Memory B cell (primary cell): ENCODE data around the gene LMO7.
A peak's percentile ranks its signal among the peaks of the same experiment; 100 is the strongest.

Experiments used
- ATAC-seq: fragments of 150-1000 bp; cut with Tn5 transposase; 2 replicates; pipeline ENCODE4 v1.10.0; 2021; ENCODE audit warnings: low read depth, mild to moderate bottlenecking, moderate library complexity
- DNase-seq, 2 donors: peaks; one replicate each; pipeline ENCODE4 v3.0.0; 2022; ENCODE audit warnings: low spot score in 2 of 2
- H3K27ac Mint-ChIP-seq: one replicate; pipeline ENCODE4 v1.8.0; 2022; ENCODE audit warnings: mild to moderate bottlenecking, moderate library complexity, mixed read lengths
- H3K27me3 Mint-ChIP-seq: one replicate; pipeline ENCODE4 v1.8.0; 2022; ENCODE audit warnings: mixed read lengths
- H3K36me3 Mint-ChIP-seq: one replicate; pipeline ENCODE4 v1.8.0; 2022; ENCODE audit warnings: mild to moderate bottlenecking, mixed read lengths
- H3K4me1 Mint-ChIP-seq: one replicate; pipeline ENCODE4 v1.8.0; 2022; ENCODE audit warnings: mixed read lengths
- H3K4me3 Mint-ChIP-seq: one replicate; pipeline ENCODE4 v1.8.0; 2022; ENCODE audit warnings: mild to moderate bottlenecking, moderate library complexity, mixed read lengths
- H3K9me3 Mint-ChIP-seq: one replicate; pipeline ENCODE4 v1.8.0; 2022; ENCODE audit warnings: mixed read lengths

Gene LMO7

GRCh38 chr13:75864718-75865117 lies 228.6 kb downstream of the LMO7 start:
- no peak for ATAC-seq
- Mint-ChIP-seq H3K27ac (no peak overlapping the region), H3K9me3 (no peaks in the 10 kb centered on the region), H3K36me3 (no peaks in the 10 kb centered on the region), H3K4me3 (no peak overlapping the region), H3K4me1 (no peaks in the 10 kb centered on the region), H3K27me3 (peaks cover 7% of the 10 kb centered on the region)
- DNase-seq: no peak

- DNase-seq: no peak
- no peak for ATAC-seq
- no peak overlapping the region for H3K4me3 Mint-ChIP-seq
- no peaks in the 10 kb centered on the region for H3K36me3 Mint-ChIP-seq
- H3K4me1 Mint-ChIP-seq: no peaks in the 10 kb centered on the region
- H3K27me3 Mint-ChIP-seq: peaks cover 13% of the 10 kb centered on the region
- no peak overlapping the region for H3K27ac Mint-ChIP-seq
- no peaks in the 10 kb centered on the region for H3K9me3 Mint-ChIP-seq
Observed at GRCh38 chr13:75867379-75868117, 231.4 kb downstream of the LMO7 start.

- H3K27me3 Mint-ChIP-seq: peaks cover 15% of the 10 kb centered on the region
- no peaks in the 10 kb centered on the region for H3K9me3 Mint-ChIP-seq
- H3K4me1 Mint-ChIP-seq: no peaks in the 10 kb centered on the region
- H3K36me3 Mint-ChIP-seq: no peaks in the 10 kb centered on the region
- no peak overlapping the region for H3K4me3 Mint-ChIP-seq
- no peak overlapping the region for H3K27ac Mint-ChIP-seq
- DNase-seq (no peak), ATAC-seq (no peak)
Observed at GRCh38 chr13:75869981-75870380, 233.9 kb downstream of the LMO7 start.

- DNase-seq (peak in 1 of 2 donors; percentile 10), ATAC-seq (no peak)
- H3K4me3 Mint-ChIP-seq: peak overlapping the region; percentile 44
- no peaks in the 10 kb centered on the region for H3K36me3 Mint-ChIP-seq
- H3K4me1 Mint-ChIP-seq: no peaks in the 10 kb centered on the region
- H3K27ac Mint-ChIP-seq: no peak overlapping the region
- H3K27me3 Mint-ChIP-seq: peaks cover 15% of the 10 kb centered on the region
- no peaks in the 10 kb centered on the region for H3K9me3 Mint-ChIP-seq
Observed at GRCh38 chr13:75870397-75870903, 234.3 kb downstream of the LMO7 start.

- H3K4me1 Mint-ChIP-seq: no peaks in the 10 kb centered on the region
- DNase-seq (no peak), ATAC-seq (no peak)
- H3K4me3 Mint-ChIP-seq: no peak overlapping the region
- H3K9me3 Mint-ChIP-seq: no peaks in the 10 kb centered on the region
- H3K27me3 Mint-ChIP-seq: peaks cover 15% of the 10 kb centered on the region
- H3K36me3 Mint-ChIP-seq: no peaks in the 10 kb centered on the region
- no peak overlapping the region for H3K27ac Mint-ChIP-seq
Observed at GRCh38 chr13:75871059-75871458, 234.9 kb downstream of the LMO7 start.

GRCh38 chr13:75872980-75873379 lies 236.8 kb downstream of the LMO7 start:
- no peaks in the 10 kb centered on the region for H3K36me3 Mint-ChIP-seq
- H3K9me3 Mint-ChIP-seq: no peaks in the 10 kb centered on the region
- H3K4me1 Mint-ChIP-seq: peaks cover 3% of the 10 kb centered on the region
- DNase-seq (no peak), ATAC-seq (no peak)
- H3K4me3 Mint-ChIP-seq: no peak overlapping the region
- H3K27me3 Mint-ChIP-seq: peaks cover 13% of the 10 kb centered on the region
- no peak overlapping the region for H3K27ac Mint-ChIP-seq

GRCh38 chr13:75873494-75873893 lies 237.4 kb downstream of the LMO7 start:
- DNase-seq (no peak), ATAC-seq (no peak)
- Mint-ChIP-seq H3K36me3 (no peaks in the 10 kb centered on the region), H3K4me3 (no peak overlapping the region), H3K9me3 (no peaks in the 10 kb centered on the region), H3K27me3 (peaks cover 13% of the 10 kb centered on the region), H3K4me1 (peaks cover 3% of the 10 kb centered on the region), H3K27ac (no peak overlapping the region)

GRCh38 chr13:75875450-75875849 lies 239.3 kb downstream of the LMO7 start:
- Mint-ChIP-seq H3K36me3 (no peaks in the 10 kb centered on the region), H3K9me3 (no peaks in the 10 kb centered on the region), H3K27ac (no peak overlapping the region), H3K27me3 (peaks cover 13% of the 10 kb centered on the region), H3K4me3 (no peak overlapping the region), H3K4me1 (peaks cover 3% of the 10 kb centered on the region)
- ATAC-seq (no peak), DNase-seq (no peak)

GRCh38 chr13:75876142-75877050 lies 240.3 kb downstream of the LMO7 start:
- DNase-seq (peak; percentile 24 to 38), ATAC-seq (peak; percentile 88)
- Mint-ChIP-seq H3K4me1 (peaks cover 3% of the 10 kb centered on the region), H3K9me3 (no peaks in the 10 kb centered on the region), H3K27ac (no peak overlapping the region), H3K36me3 (no peaks in the 10 kb centered on the region), H3K4me3 (no peak overlapping the region), H3K27me3 (peaks cover 11% of the 10 kb centered on the region)

GRCh38 chr13:75877071-75877470 lies 240.9 kb downstream of the LMO7 start:
- Mint-ChIP-seq H3K36me3 (no peaks in the 10 kb centered on the region), H3K27ac (no peak overlapping the region), H3K4me1 (peaks cover 3% of the 10 kb centered on the region), H3K9me3 (no peaks in the 10 kb centered on the region), H3K27me3 (peaks cover 8% of the 10 kb centered on the region), H3K4me3 (no peak overlapping the region)
- ATAC-seq (no peak), DNase-seq (no peak)

GRCh38 chr13:75879656-75880055 lies 243.5 kb downstream of the LMO7 start:
- Mint-ChIP-seq H3K27me3 (peaks cover 7% of the 10 kb centered on the region), H3K27ac (no peak overlapping the region), H3K4me3 (no peak overlapping the region), H3K36me3 (no peaks in the 10 kb centered on the region), H3K9me3 (no peaks in the 10 kb centered on the region), H3K4me1 (peaks cover 3% of the 10 kb centered on the region)
- DNase-seq (no peak), ATAC-seq (no peak)

- no peaks in the 10 kb centered on the region for H3K9me3 Mint-ChIP-seq
- ATAC-seq (no peak), DNase-seq (no peak)
- H3K27me3 Mint-ChIP-seq: peaks cover 8% of the 10 kb centered on the region
- no peak overlapping the region for H3K27ac Mint-ChIP-seq
- no peaks in the 10 kb centered on the region for H3K36me3 Mint-ChIP-seq
- H3K4me1 Mint-ChIP-seq: peaks cover 1% of the 10 kb centered on the region
- H3K4me3 Mint-ChIP-seq: no peak overlapping the region
Observed at GRCh38 chr13:75881109-75881775, 245.1 kb downstream of the LMO7 start.

GRCh38 chr13:75882261-75882660 lies 246.1 kb downstream of the LMO7 start:
- Mint-ChIP-seq H3K4me3 (no peak overlapping the region), H3K36me3 (no peaks in the 10 kb centered on the region), H3K9me3 (no peaks in the 10 kb centered on the region), H3K27me3 (peaks cover 7% of the 10 kb centered on the region), H3K27ac (no peak overlapping the region), H3K4me1 (no peaks in the 10 kb centered on the region)
- no peak for ATAC-seq
- no peak for DNase-seq

GRCh38 chr13:75889427-75889826 lies 253.3 kb downstream of the LMO7 start:
- no peak for DNase-seq
- no peaks in the 10 kb centered on the region for H3K4me1 Mint-ChIP-seq
- no peak overlapping the region for H3K4me3 Mint-ChIP-seq
- H3K27ac Mint-ChIP-seq: no peak overlapping the region
- H3K9me3 Mint-ChIP-seq: no peaks in the 10 kb centered on the region
- ATAC-seq: no peak
- no peaks in the 10 kb centered on the region for H3K36me3 Mint-ChIP-seq
- peaks cover 12% of the 10 kb centered on the region for H3K27me3 Mint-ChIP-seq
